ENCODE results near the gene NBDY.
"Not testable (repeated sequence)": the region's sequence is repeated elsewhere in the genome, so short reads cannot be mapped to it uniquely, and the experiment has no call there.

- TF ChIP-seq POLR2A, CTCF, POLR2AphosphoS5, EP300 (IDR thresholded peaks at IDR 0.05): not testable (repeated sequence)
Observed at GRCh38 chrX:56778099-56778923, 49.3 kb downstream of the NBDY start.
